Activated naive CD8-positive, alpha-beta T cell treated with anti-CD3 and anti-CD28 coated beads, Interleukin-2, amount 50 U/mL, for 16 hours (primary cell): ENCODE measurements around the gene CD200.
"Not testable (repeated sequence)": the region's sequence is repeated elsewhere in the genome, so short reads cannot be mapped to it uniquely, and the experiment has no call there.

Experiments
- DNase-seq: peaks from one replicate; pipeline ENCODE4 v3.0.0-alpha.2; 2020; ENCODE audit warnings: low read depth, low spot score

CD200 gene

DNA sequence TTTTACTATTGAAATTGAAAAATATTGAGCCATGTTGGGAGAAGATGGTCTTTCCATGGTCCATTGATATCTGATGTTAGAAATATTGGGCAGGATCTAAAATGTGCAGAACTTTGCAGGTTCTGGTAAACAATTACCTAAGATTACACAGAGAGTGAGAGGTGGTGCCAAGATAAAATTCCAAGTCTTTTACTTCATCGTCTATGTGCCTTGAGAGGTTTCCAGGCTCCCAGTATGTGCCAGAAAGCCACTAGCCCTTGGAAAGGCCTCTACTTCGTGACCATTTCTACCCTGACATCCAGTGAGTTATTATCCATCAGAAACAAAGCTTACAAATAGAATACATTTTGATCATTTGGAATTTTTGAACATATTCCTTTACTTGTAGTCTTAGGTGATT lies 27.6 kb downstream of the CD200 start:
- no peak for DNase-seq

DNA sequence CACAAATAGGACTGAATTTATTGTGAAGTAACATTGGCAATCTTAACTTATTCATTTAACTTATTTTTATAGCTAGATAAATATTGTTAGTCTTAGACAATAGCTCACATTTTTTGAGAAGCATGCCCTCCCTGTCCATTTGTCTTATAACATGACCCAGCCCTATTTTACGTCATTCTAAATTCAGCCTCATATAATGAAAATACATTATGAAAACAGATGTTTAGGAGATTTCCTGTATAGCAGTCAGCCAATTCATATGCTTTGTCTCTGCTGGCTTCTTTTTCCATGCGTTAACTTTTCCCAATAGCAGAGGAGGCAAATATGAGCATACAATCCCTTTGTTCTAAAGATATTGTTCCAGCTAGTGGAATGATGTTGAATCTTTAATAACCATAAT lies 29.3 kb downstream of the CD200 start:
- no peak for DNase-seq

- no peak for DNase-seq
Measured at GRCh38 chr3:112364291-112364690, 31.3 kb downstream of the CD200 start.

DNA sequence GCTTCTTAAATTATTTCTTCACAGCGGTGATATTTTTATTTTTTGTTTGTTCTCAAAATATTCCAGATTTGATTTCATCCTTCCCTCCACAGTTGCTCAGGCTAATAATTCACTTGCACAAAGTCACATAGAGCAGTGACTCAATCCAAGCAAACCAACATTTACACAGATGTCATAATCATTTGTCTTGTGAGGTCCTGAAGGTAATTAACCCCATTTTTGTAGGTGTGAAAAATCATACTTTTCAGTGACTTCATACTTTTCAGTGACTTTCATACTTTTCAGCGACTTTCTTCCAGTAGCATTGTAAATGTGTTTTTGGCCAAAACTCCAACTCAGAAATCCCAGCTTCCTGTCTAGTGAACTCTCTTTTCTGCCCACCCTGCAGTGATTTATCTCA lies 32.1 kb downstream of the CD200 start:
- no peak for DNase-seq

- DNase-seq: no peak
Measured at GRCh38 chr3:112365636-112366035, 32.7 kb downstream of the CD200 start.

DNA sequence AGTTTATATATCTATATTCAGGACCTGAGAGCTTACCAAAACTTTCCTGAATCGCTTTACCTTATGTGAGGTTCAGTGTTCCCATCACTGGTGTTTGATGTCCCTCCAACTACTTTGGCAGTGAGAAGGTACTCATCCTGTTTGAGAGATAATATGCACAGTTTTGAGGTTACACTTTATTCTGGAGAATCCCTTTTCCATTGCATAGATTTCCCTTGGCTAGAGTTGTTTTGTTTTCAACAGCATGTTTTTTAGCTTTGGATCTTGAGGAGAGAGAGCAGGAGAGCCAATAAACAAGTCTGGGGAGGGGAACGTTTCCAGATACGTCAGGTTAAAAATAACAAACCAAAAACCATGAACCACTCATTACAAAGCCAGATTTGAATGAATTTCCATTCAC lies 33.6 kb downstream of the CD200 start:
- no peak for DNase-seq

DNA sequence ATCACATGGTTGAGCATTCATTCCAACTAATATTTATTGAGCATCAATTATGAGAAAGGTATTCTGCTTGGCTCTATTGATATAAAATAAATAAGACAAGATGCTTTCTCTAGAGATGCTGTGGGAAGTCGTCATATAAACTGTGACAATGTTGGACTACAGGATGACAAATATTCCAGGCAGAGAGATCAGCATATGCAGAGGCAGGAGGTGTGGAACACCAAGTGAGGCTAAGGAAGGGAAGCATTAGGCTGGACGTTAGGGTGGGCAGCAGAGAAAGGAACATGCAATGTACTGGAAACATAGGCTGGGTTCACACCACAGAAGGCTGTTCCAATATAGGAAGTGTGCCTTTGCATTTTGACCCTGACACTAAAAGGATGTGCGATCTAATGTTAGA lies 38.6 kb downstream of the CD200 start:
- DNase-seq: no peak

- DNase-seq: no peak
Measured at GRCh38 chr3:112372396-112372795, 39.4 kb downstream of the CD200 start.

GRCh38 chr3:112373476-112373875 lies 40.5 kb downstream of the CD200 start:
- no peak for DNase-seq

GRCh38 chr3:112373924-112374323 lies 41.0 kb downstream of the CD200 start:
- no peak for DNase-seq

DNA sequence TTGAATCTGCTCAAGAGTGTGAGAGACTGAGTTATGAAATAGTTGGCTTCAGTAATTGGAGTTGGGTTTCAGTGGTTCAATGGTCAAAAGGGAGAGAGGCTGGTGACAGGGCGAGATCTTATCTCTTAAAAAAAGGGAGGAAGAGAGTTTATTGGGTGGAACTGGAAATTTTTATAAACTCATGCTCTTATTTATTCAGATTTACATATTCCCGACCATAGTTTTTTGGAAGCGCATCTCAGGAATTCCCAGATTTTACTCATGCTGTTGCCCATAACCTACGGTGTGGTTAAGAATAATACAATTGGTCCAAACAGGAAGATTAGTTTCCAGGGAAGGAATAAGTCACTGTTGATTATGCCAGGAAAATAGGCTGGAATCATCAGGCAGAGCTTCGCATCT lies 41.4 kb downstream of the CD200 start:
- DNase-seq: no peak

GRCh38 chr3:112375117-112375516 lies 42.2 kb downstream of the CD200 start:
- DNase-seq: no peak

DNA sequence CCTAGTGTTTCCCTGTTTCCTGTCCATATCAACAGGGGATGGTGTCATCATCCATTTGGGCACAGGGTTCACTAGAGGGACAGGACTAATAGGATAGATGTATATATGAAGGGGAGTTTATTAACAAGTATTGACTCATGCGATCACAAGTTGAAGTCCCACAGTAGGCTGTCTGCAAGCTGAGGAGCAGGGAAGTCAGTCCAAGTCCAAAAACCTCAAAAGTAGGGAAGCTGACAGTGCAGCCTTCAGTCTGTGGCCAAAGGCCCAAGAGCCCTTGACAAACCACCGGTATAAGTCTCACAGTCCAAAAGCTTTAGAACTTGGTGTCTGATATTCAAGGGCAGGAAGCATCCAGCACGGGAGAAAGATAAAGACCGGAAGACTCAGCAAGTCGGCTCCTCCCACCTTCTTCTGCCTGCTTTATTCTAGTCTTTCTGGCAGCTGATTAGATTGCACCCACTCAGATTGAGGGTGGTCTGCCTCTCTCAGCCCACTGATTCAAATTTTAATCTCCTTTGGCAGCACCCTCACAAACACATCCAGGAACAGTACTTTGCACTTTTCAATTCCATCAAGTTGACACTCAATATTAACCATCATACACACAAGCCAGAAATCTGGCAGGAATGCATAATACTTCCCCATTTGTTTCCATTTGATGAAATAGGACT lies 43.4 kb downstream of the CD200 start:
- no peak for DNase-seq

DNA sequence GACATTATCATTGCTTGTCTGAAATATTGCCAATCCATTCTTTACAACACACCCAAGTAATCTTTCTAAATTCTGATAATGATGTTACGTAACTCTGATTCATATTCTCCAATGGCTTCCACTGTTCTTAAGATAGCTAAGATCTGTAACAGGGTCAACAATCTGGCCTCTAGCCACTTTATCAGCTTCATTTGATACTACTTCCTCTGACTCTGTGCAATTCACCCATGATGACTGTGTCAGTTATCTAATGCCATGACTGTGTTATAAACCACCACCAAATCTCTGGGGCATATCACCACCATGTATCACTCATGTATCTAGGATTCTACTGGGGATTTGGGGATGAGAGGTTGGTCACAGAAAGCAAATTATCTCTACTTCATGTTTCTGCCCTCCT lies 44.0 kb downstream of the CD200 start:
- DNase-seq: no peak

DNA sequence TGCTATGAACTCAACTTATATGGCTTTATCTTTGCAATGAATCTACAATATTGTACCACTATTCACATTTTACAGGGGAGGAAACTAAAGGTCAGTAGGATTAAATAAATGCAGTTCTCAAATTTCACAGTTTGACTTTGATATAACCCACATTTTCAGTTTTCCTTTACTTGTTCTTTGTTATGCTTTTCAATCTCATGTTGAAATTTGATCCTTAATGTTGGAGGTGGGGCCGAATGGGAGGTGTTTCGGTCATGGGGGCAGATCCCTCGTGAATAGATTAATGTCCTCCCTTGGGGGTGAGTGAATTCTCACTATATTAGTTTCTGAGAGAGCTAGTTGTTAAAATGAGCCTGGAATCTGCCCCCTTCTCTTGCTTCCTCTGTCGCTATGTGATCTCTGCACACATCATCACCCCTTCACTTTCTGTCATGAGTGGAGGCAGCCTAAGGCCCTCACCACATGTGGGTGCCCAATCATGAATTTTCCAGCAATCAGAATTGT lies 44.7 kb downstream of the CD200 start:
- DNase-seq: no peak

DNA sequence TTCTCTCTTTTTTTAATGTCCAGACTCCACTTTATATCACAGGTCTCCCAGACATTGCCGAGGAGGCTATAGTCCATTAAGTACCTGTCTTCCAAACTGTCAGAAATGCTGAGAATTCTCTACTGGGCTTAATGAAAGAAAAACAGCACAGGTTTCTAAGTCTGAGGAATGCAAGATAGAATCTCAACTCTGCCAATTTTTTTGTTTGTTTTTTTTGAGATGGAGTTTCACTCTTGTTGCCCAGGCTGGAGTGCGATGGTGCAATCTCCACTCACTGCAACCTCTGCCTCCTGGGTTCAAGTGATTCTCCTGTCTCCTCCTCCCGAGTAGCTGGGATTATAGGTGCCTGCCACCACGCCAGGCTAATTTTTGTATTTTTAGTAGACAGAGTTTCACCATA lies 45.4 kb downstream of the CD200 start:
- DNase-seq: not testable (repeated sequence)

GRCh38 chr3:112379020-112379690 lies 46.2 kb downstream of the CD200 start:
- DNase-seq: no peak

- DNase-seq: no peak
Measured at GRCh38 chr3:112381673-112382542, 49.0 kb downstream of the CD200 start.

DNA sequence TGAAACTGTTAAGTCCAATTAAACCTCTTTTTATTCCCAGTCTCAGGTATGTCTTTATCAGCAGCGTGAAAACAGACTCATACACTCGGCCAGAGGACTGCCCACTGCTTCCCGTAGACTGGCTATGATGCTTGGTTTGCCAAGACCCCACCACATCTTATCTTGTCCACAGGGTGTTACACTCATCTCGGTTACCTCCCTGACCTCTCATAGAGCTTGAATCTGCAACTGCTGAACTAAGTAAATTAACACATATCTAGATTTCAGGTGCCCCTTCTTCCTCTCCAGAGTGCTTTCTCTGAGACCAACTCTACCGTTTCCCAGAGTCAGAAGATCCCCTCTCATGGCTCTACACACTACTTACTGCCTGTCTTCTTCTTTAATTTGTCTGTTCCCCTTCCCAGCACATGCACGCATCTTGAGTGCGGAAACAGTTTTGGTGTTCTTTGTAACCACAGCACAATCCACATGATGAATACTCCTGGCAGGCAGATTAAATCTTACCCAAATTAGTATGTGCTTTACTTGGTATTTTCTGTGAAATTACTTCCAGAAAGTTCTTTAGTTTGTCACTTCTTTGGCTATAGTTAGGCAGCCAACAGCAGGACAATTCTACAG lies 49.7 kb downstream of the CD200 start:
- DNase-seq: no peak

DNA sequence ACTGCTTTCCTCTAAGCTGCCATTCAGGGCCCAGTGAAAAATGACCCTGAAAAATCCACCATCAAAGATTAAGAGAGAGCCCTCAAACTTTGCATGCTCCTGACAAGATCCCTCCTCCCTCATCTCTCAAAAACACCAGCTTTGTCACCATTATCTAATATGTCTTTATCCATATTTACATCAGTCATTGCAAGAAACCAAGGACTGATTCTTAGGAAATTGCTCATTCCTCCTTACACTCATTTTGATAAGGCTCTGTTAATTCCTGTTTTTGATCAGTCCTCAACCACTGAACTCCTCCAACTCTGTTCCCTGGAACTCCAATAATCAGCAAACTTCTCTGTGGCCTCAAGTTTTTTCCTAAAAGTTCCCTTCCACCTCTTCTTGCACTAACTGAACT lies 51.8 kb downstream of the CD200 start:
- DNase-seq: no peak

DNA sequence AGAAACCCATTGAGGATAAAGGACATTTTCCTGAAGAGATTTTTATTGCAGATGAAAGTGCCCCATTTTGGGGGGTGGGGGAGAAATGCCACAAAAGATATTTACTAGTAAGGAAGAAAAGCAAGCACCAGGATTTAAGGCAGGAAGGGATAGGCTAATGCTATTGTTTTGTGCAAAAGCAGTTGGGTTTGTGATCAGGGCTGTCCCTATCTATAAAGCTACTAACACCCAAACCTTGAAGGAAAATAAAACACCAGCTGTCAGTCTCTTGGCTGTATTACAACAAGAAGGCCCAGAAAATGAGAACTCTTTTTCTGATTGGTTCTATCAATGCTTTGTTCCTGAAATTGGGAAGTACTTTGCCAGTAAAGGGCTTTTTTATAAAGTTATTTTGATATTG lies 56.0 kb downstream of the CD200 start:
- DNase-seq: no peak

DNA sequence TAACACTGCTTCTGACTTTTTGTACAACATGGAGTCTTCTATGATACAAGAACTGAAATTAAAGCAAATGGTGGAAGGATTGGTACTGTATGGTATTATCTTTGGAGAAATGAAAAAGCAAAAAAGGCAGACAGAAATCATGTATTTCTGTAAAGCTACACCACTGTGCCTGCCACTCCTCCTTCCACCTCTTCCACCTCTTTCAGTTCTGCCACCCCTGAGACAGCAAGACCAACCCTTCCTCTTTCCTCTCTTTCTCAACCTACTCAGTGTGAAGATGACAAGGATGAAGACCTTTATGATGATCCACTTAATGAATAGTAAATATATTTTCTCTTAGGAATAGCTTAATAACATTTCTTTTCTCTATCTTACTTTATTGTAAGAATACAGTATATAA lies 57.0 kb downstream of the CD200 start:
- DNase-seq: no peak
